GM23338 (cell line): ENCODE results near the gene AMZ1. TPM values are rescaled to one million over a fixed set of nuclear protein-coding genes. Genes with fewer than 3 reads are reported as not detected.
"Not testable (repeated sequence)": the region's sequence is repeated elsewhere in the genome, so short reads cannot be mapped to it uniquely, and the experiment has no call there.

ENCODE experiments used
- ATAC-seq: fragments of 200-7000 bp; cut with Tn5 transposase; 3 replicates; pipeline ENCODE4 v1.9.1; 2020
- DNase-seq: peaks from one replicate; pipeline ENCODE4 v3.0.0-alpha.2; 2015; ENCODE audit warnings: low spot score
- H2AFZ ChIP-seq: fragments of 200-600 bp; sonication (generic); 2 replicates; pipeline ENCODE4 v1.8.0; 2016; ENCODE audit warnings: antibody characterized with exemption, mild to moderate bottlenecking, moderate library complexity
- H3F3A ChIP-seq: fragments of 200-600 bp; sonication (generic); replicated peaks from 2 replicates; pipeline ENCODE4 v1.8.0; 2017; ENCODE audit warnings: antibody characterized with exemption, mixed run types, low read depth
- H3K27ac ChIP-seq: fragments of 200-600 bp; sonication (generic); 2 replicates; pipeline ENCODE4 v1.6.1; 2016; ENCODE audit warnings: low read depth
- H3K27me3 ChIP-seq: fragments of 200-600 bp; sonication (generic); 2 replicates; pipeline ENCODE4 v1.8.0; 2016; ENCODE audit warnings: mild to moderate bottlenecking, mixed run types, moderate library complexity; ENCODE audit not compliant: insufficient read depth
- H3K36me3 ChIP-seq: fragments of 200-600 bp; sonication (generic); 2 replicates; pipeline ENCODE4 v1.8.0; 2016; ENCODE audit warnings: mild to moderate bottlenecking; ENCODE audit not compliant: insufficient read depth
- H3K4me1 ChIP-seq: fragments of 200-600 bp; sonication (generic); 2 replicates; pipeline ENCODE4 v1.8.0; 2016; ENCODE audit warnings: mild to moderate bottlenecking, moderate library complexity; ENCODE audit not compliant: insufficient read depth
- H3K4me2 ChIP-seq: fragments of 200-600 bp; sonication (generic); 2 replicates; pipeline ENCODE4 v1.7.1; 2017; ENCODE audit warnings: mixed run types
- H3K4me3 ChIP-seq: fragments of 200-600 bp; sonication (generic); 2 replicates; pipeline ENCODE4 v1.6.1; 2016; ENCODE audit warnings: mixed run types
- H3K79me2 ChIP-seq: fragments of 200-600 bp; sonication (generic); replicated peaks from 2 replicates; pipeline ENCODE4 v1.8.0; 2017; ENCODE audit warnings: mild to moderate bottlenecking; ENCODE audit not compliant: insufficient read depth
- H3K9me2 ChIP-seq: fragments of 200-600 bp; sonication (generic); 2 replicates; pipeline ENCODE4 v1.8.0; 2017; ENCODE audit not compliant: insufficient read depth
- H4K20me1 ChIP-seq: fragments of 200-600 bp; sonication (generic); replicated peaks from 2 replicates; pipeline ENCODE4 v1.8.0; 2017; ENCODE audit warnings: mild to moderate bottlenecking; ENCODE audit not compliant: insufficient read depth
- H3K27ac Mint-ChIP-seq: 2 replicates; pipeline ENCODE4 v1.8.0; 2020; ENCODE audit warnings: inconsistent platforms, mild to moderate bottlenecking, moderate library complexity, mixed read lengths
- H3K27me3 Mint-ChIP-seq: 3 replicates; pipeline ENCODE4 v1.8.0; 2022; ENCODE audit warnings: low read depth, mild to moderate bottlenecking, moderate library complexity, mixed read lengths, inconsistent platforms; ENCODE audit not compliant: insufficient read depth, poor library complexity
- H3K36me3 Mint-ChIP-seq: 3 replicates; pipeline ENCODE4 v1.8.0; 2021; ENCODE audit warnings: low read depth, mild to moderate bottlenecking, inconsistent platforms, moderate library complexity, mixed read lengths
- H3K4me1 Mint-ChIP-seq: 3 replicates; pipeline ENCODE4 v1.8.0; 2020; ENCODE audit warnings: mild to moderate bottlenecking, inconsistent platforms, mixed read lengths
- H3K4me3 Mint-ChIP-seq: 3 replicates; pipeline ENCODE4 v1.8.0; 2021; ENCODE audit warnings: moderate library complexity, mild to moderate bottlenecking, inconsistent platforms, mixed read lengths
- H3K9me3 Mint-ChIP-seq: 3 replicates; pipeline ENCODE4 v1.8.0; 2020; ENCODE audit warnings: moderate library complexity, mild to moderate bottlenecking, inconsistent platforms, mixed read lengths
- CREB1 ChIP-seq: fragments of 250-450 bp; sonication (Bioruptor Pico); IDR thresholded peaks from 2 replicates; pipeline ENCODE4 v1.5.0; 2020; ENCODE audit warnings: low read depth, mild to moderate bottlenecking, moderate library complexity
- CTCF ChIP-seq, 2 experiments: fragments of 200-600 bp in 1 of 2; sonication (generic) in 1 of 2; conservative IDR thresholded peaks; 2 replicates each; pipeline versions ENCODE4 v1.5.1 to v1.6.1; 2016 to 2017; ENCODE audit warnings: antibody characterized with exemption in 2 of 2, low read depth in 2 of 2, mild to moderate bottlenecking in 2 of 2, moderate library complexity in 1 of 2
- ETS1 ChIP-seq: IDR thresholded peaks from 2 replicates; pipeline ENCODE4 v1.6.1; 2016; ENCODE audit warnings: antibody characterized with exemption
- EZH2 ChIP-seq: fragments of 200-600 bp; sonication (generic); IDR thresholded peaks from one replicate; pipeline ENCODE4 v1.8.0; 2017; ENCODE audit warnings: antibody characterized with exemption, mild to moderate bottlenecking, low read depth; ENCODE audit not compliant: unreplicated experiment
- JUNB ChIP-seq: IDR thresholded peaks from one replicate; pipeline ENCODE4 v1.6.1; 2016; ENCODE audit warnings: antibody characterized with exemption; ENCODE audit not compliant: unreplicated experiment
- POLR2AphosphoS5 ChIP-seq: IDR thresholded peaks from 2 replicates; pipeline ENCODE4 v1.6.1; 2016; ENCODE audit warnings: antibody characterized with exemption, low read depth
- REST ChIP-seq: IDR thresholded peaks from one replicate; pipeline ENCODE4 v1.6.1; 2018; ENCODE audit warnings: antibody characterized with exemption; ENCODE audit not compliant: unreplicated experiment
- STAT1 ChIP-seq: IDR thresholded peaks from one replicate; pipeline ENCODE4 v1.6.1; 2016; ENCODE audit warnings: antibody characterized with exemption; ENCODE audit not compliant: unreplicated experiment
- ZNF114 ChIP-seq: fragments of 250-450 bp; sonication (Bioruptor Pico); IDR thresholded peaks from 2 replicates; pipeline ENCODE4 v1.5.0; 2020; ENCODE audit warnings: mild to moderate bottlenecking, moderate library complexity
- ZNF331 ChIP-seq: fragments of 250-450 bp; sonication (Bioruptor Pico); IDR thresholded peaks from 2 replicates; pipeline ENCODE4 v1.5.0; 2020; ENCODE audit warnings: low read depth, mild to moderate bottlenecking, moderate library complexity
- polyA plus RNA-seq: library from polyadenylated mRNA; unstranded; fragments of >200 nt; fragmentation: Nextera tagmentation; extraction: Ambion mirVana; gene quantifications from 2 replicates; pipeline ENCODE4 v1.2.1, GENCODE V29; 2016
- total RNA-seq: library from RNA; depleted of rRNA; stranded (reverse); fragments of >200 nt; shearing (Covaris generic); gene quantifications from 2 replicates; pipeline ENCODE4 v1.2.3, GENCODE V29; 2014

AMZ1 gene
- total and polyA plus RNA-seq, 2 experiments from 2014 or later = 0.73 to 4.5 TPM

- Mint-ChIP-seq H3K36me3 (peaks cover 46% of the 10 kb centered on the region), H3K27me3 (peaks cover 24% of the 10 kb centered on the region)
- H3F3A ChIP-seq, H3K4me2 ChIP-seq, H3K4me1 Mint-ChIP-seq, H3K4me3 Mint-ChIP-seq, H3K27me3 ChIP-seq, H3K9me2 ChIP-seq, ATAC-seq, DNase-seq, H3K36me3 ChIP-seq, H3K9me3 Mint-ChIP-seq, H3K4me3 ChIP-seq, H3K27ac Mint-ChIP-seq, H3K4me1 ChIP-seq, H4K20me1 ChIP-seq, H3K27ac ChIP-seq, H2AFZ ChIP-seq: not testable (repeated sequence)
- peaks cover 15% of the 10 kb centered on the region; the same call in 1 of the 2 replicates for H3K79me2 ChIP-seq
Observed at GRCh38 chr7:2724036-2724435, 36.0 kb downstream of the AMZ1 start.

GRCh38 chr7:2724453-2725177 lies 36.6 kb downstream of the AMZ1 start:
- peak overlapping the region; percentile 70; the same call in 1 of the 2 replicates for H3K27ac Mint-ChIP-seq
- TF ChIP-seq CTCF (conservative IDR thresholded peaks at IDR 0.05; ENCODE audit: low read depth in 2 of 2) (no peak), ETS1 (no peak), JUNB (no peak), EZH2 (no peak), CREB1 (CRISPR knock-in tag) (no peak), STAT1 (no peak), ZNF114 (no peak), REST (no peak), POLR2AphosphoS5 (no peak), ZNF331 (CRISPR knock-in tag) (no peak)

More at GRCh38 chr7:2724453-2725177, 36.6 kb downstream of the AMZ1 start:
- Histone ChIP-seq H3K79me2 (peaks cover 17% of the 10 kb centered on the region; the same call in 1 of the 2 replicates), H2AFZ (no peak overlapping the region), H3K4me1 (no peaks in the 10 kb centered on the region), H3K4me2 (no peak overlapping the region), H4K20me1 (no peaks in the 10 kb centered on the region; the same call in none of the 2 replicates), H3K36me3 (peaks cover 4% of the 10 kb centered on the region), H3F3A (0 out of 2 replicates have a peak, but pooled peaks cover 3% of the 10 kb centered on the region), H3K4me3 (no peak overlapping the region), H3K27ac (no peak overlapping the region), H3K9me2 (no peaks in the 10 kb centered on the region), H3K27me3 (no peaks in the 10 kb centered on the region)
- Mint-ChIP-seq H3K9me3 (no peaks in the 10 kb centered on the region), H3K36me3 (peaks cover 50% of the 10 kb centered on the region), H3K4me1 (peaks cover 2% of the 10 kb centered on the region), H3K27me3 (peaks cover 23% of the 10 kb centered on the region), H3K4me3 (no peak overlapping the region)
- ATAC-seq (no peak), DNase-seq (no peak)
